ENCODE results near the gene TMEM116. TPM values are rescaled to one million over a fixed set of nuclear protein-coding genes. Genes with fewer than 3 reads are reported as not detected.
"Not testable (repeated sequence)": the region's sequence is repeated elsewhere in the genome, so short reads cannot be mapped to it uniquely, and the experiment has no call there.

The TMEM116 gene
- total RNA-seq (2014; rRNA removed; shearing (Covaris generic)) = 22.1 and 24.4 TPM in 2 replicates

GRCh38 chr12:112012775-112013600 lies at the start of gene TMEM116, which contains the start of gene ERP29:
TSS of gene TMEM116 (minus strand) at chr12:112013165. CDS start at chr12:112005270, 7,895 bp downstream.
TSS of gene ERP29 (plus strand) at chr12:112013426. CDS start at chr12:112013466, 40 bp downstream.
- peak; percentile 92 for DNase-seq (ENCODE audit: low spot score)

- no peak for DNase-seq (ENCODE audit: low spot score)
These were observed 48.2 kb upstream of the TMEM116 start for GRCh38 chr12:112061137-112061536.

GRCh38 chr12:112049351-112049750 lies 36.4 kb upstream of the TMEM116 start:
- DNase-seq (ENCODE audit: low spot score) = no peak

- DNase-seq (ENCODE audit: low spot score) = no peak
These were observed 33.0 kb upstream of the TMEM116 start for GRCh38 chr12:112046003-112046402.

- DNase-seq (ENCODE audit: low spot score) = not testable (repeated sequence)
These were observed 23.6 kb upstream of the TMEM116 start for GRCh38 chr12:112036614-112037013.

- no peak for DNase-seq (ENCODE audit: low spot score)
These were observed 22.3 kb upstream of the TMEM116 start for GRCh38 chr12:112035219-112035785.

- DNase-seq (ENCODE audit: low spot score) = no peak
These were observed 19.3 kb upstream of the TMEM116 start for GRCh38 chr12:112032292-112032691.

GRCh38 chr12:112031472-112031871 lies 18.5 kb upstream of the TMEM116 start:
- no peak for DNase-seq (ENCODE audit: low spot score)

- no peak for DNase-seq (ENCODE audit: low spot score)
These were observed 16.3 kb upstream of the TMEM116 start for GRCh38 chr12:112029301-112029700.

- DNase-seq (ENCODE audit: low spot score) = no peak
These were observed 12.9 kb upstream of the TMEM116 start for GRCh38 chr12:112025808-112026375.

GRCh38 chr12:112023759-112024396 lies 10.9 kb upstream of the TMEM116 start:
- DNase-seq (ENCODE audit: low spot score) = no peak

GRCh38 chr12:112022241-112023016 lies 9.5 kb upstream of the TMEM116 start:
- no peak for DNase-seq (ENCODE audit: low spot score)

- DNase-seq (ENCODE audit: low spot score) = no peak
These were observed 8.0 kb upstream of the TMEM116 start for GRCh38 chr12:112020947-112021457.

- peak; percentile 77 for DNase-seq (ENCODE audit: low spot score)
These were observed 5.7 kb upstream of the TMEM116 start for GRCh38 chr12:112018571-112019237.

GRCh38 chr12:112017041-112017440 lies 4.1 kb upstream of the TMEM116 start:
- DNase-seq (ENCODE audit: low spot score) = no peak

- DNase-seq (ENCODE audit: low spot score) = no peak
These were observed 3.0 kb upstream of the TMEM116 start for GRCh38 chr12:112015938-112016337.

- DNase-seq (ENCODE audit: low spot score) = peak; percentile 63
These were observed 837 bp upstream of the TMEM116 start for GRCh38 chr12:112013601-112014402.

- no peak for DNase-seq (ENCODE audit: low spot score)
These were observed 1.3 kb downstream of the TMEM116 start for GRCh38 chr12:112011685-112012084.

- DNase-seq (ENCODE audit: low spot score) = no peak
These were observed 2.3 kb downstream of the TMEM116 start for GRCh38 chr12:112010415-112011344.
